LNCaP clone FGC (cell line): ENCODE measurements around the gene ITFG2.

Experiments used
- DNase-seq: peaks from one replicate; pipeline ENCODE4 v3.0.0-alpha.2; 2011; ENCODE audit warnings: low read depth
- H3K4me3 ChIP-seq: 2 replicates; pipeline ENCODE4 v1.5.1; 2011; ENCODE audit warnings: mild to moderate bottlenecking, low read depth, low read length, control low read depth
- CTCF ChIP-seq: IDR thresholded peaks from 2 replicates; pipeline ENCODE4 v1.5.1; 2012; ENCODE audit warnings: mild to moderate bottlenecking; ENCODE audit not compliant: control insufficient read depth, insufficient read depth; ENCODE audit errors: extremely low read depth

ITFG2 gene

GRCh38 chr12:2820432-2820831, 8.0 kb downstream of the ITFG2 start:
- DNase-seq = no peak
- no peak for TF ChIP-seq CTCF
- no peak overlapping the region for H3K4me3 ChIP-seq

- no peak for DNase-seq
- H3K4me3 ChIP-seq = no peak overlapping the region
- TF ChIP-seq CTCF = no peak
These were observed 11.0 kb downstream of the ITFG2 start for GRCh38 chr12:2823483-2823882.

- no peak for TF ChIP-seq CTCF
- DNase-seq = no peak
- H3K4me3 ChIP-seq = no peak overlapping the region
These were observed 12.1 kb downstream of the ITFG2 start for GRCh38 chr12:2824541-2824940.

- DNase-seq = no peak
- no peak for TF ChIP-seq CTCF
- no peak overlapping the region for H3K4me3 ChIP-seq
These were observed 12.7 kb downstream of the ITFG2 start for GRCh38 chr12:2825132-2825531.

GRCh38 chr12:2826036-2826435, 13.6 kb downstream of the ITFG2 start:
- H3K4me3 ChIP-seq = no peak overlapping the region
- TF ChIP-seq CTCF = no peak
- DNase-seq = no peak

- DNase-seq = no peak
- no peak overlapping the region for H3K4me3 ChIP-seq
- TF ChIP-seq CTCF = no peak
These were observed 14.4 kb downstream of the ITFG2 start for GRCh38 chr12:2826721-2827515.

- no peak for DNase-seq
- TF ChIP-seq CTCF = no peak
- no peak overlapping the region for H3K4me3 ChIP-seq
These were observed 16.8 kb downstream of the ITFG2 start for GRCh38 chr12:2829275-2829674.
